GM19395 (cell line): ENCODE data around the gene A2M.
A peak's percentile ranks its signal among the peaks of the same experiment; 100 is the strongest.

ENCODE experiments used
- ATAC-seq: cut with Tn5 transposase; IDR thresholded peaks from one replicate; pipeline ENCODE4 v1.9.1; 2021; ENCODE audit warnings: mild to moderate bottlenecking, moderate library complexity; ENCODE audit not compliant: unreplicated experiment

A2M gene

DNA sequence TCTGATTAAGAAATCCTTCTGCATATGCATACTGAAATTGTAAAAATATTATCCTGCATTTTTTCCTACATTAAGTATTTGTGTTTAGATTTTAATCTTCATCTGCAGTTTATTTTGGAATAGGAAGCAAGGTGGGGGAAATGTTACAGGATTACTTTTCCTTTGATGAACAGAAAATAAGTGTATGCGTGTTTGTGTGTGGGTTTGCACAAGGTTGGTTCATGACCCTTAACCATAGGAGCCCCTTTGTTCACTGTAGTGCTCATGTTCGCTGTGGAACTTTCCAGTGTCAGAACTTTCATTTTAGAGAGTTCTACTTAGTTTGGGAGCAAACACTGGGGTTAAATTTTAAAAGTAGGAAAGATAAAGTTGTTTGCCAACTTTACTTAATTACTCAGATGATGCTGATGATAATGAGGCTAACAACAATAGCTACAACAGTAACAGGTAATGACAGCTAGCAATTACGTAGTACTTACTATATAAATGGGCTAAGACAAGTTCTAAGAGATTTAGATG, 6.4 kb upstream of the A2M start:
- ATAC-seq, result no peak

DNA sequence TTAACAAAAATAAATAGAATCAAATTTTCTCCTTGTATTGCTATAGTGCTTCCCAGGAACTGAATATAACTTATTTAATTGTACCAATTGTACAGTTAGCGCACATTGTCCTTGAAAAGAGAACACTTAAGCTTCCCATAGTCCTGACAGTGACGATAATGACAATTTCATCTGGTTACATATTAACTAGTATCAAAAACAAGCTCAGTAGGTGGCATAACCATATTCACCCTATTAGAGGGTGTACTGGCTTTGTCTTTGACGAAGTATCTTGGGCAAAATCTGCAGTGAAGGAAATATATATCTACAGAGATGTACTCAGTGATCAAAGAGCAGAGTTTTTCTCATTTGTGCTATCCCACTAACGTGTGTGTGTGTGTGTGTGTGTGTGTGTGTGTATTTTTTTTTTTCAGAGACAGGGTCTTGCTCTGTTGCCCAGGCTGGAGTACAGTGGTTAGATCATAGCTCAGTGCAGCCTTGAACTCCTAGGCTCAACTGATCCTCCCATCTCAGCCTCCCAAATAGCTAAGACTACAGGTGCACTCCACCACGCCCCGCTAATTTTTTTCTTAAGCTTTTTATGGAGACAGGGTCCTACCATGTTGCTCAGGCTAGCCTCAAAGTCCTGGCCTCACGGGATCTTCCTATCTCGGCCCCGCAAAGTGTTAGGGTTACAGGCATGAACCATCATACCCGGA, 4.9 kb upstream of the A2M start:
- no peak for ATAC-seq

DNA sequence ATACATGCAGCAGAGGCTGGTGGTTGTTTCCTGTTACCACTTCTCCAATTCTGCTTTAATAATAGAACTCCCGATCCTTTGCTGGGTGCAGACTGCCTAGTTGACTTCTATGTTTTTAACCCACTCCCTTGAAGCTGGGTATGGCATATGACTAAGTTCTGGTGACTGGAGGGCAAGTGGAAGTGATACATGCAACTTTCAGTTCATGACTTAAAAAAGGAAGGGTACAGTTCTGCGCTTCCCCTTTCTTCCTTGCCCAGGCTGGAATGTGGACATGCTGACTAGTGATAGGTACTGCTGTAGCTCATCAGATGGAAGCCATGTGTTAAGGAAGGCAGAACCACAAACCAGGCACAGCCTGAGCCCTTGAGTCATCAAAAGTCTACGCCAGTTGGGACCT, 2.4 kb upstream of the A2M start:
- ATAC-seq, result peak; percentile 73

- no peak for ATAC-seq
Observed at GRCh38 chr12:9114946-9115345, 773 bp downstream of the A2M start.

- ATAC-seq, result no peak
Observed at GRCh38 chr12:9113987-9114309, 1.8 kb downstream of the A2M start.

DNA sequence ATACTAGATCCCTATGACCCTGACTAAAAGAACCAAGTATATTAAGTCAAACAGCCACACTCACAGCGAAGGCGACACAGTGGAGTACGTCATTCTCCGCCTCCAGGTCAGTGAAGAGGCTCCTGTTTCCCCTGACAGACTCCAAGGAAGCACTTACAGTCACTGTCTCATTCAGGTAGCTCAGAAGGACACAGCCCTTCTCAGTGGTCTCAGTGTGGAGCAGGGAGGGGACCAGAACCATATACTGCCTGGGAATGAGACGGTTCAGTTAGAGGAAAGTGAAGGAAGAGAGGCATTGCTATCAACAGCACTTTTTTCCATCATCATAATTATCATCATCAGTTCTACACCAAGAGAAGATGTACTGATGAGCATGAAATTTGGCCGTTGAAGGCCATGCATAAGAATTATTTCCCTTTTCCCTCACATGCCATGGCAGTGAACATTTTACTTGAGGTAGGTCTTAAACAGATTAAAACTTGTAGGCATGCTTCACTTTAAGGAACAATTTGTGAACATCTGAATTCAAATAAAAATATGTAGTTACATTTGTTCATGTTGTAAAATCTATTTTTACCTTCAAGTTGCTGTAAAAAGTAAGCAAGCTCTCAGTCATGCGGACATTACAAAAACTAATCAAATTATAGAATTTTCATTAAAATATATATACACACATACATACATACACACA, 2.3 kb downstream of the A2M start:
- ATAC-seq, result no peak

- no peak for ATAC-seq
Observed at GRCh38 chr12:9112076-9112853, 3.5 kb downstream of the A2M start.

- no peak for ATAC-seq
Observed at GRCh38 chr12:9111525-9111924, 4.2 kb downstream of the A2M start.

- ATAC-seq, result no peak
Observed at GRCh38 chr12:9109737-9110491, 5.8 kb downstream of the A2M start.

GRCh38 chr12:9109213-9109522, 6.6 kb downstream of the A2M start:
- no peak for ATAC-seq

- no peak for ATAC-seq
Observed at GRCh38 chr12:9108504-9109212, 7.1 kb downstream of the A2M start.

GRCh38 chr12:9107542-9107873, 8.2 kb downstream of the A2M start:
- ATAC-seq, result no peak

GRCh38 chr12:9106610-9107541, 8.8 kb downstream of the A2M start:
- no peak for ATAC-seq

- ATAC-seq, result no peak
Observed at GRCh38 chr12:9106067-9106466, 9.7 kb downstream of the A2M start.

- ATAC-seq, result no peak
Observed at GRCh38 chr12:9104767-9105423, 10.8 kb downstream of the A2M start.

DNA sequence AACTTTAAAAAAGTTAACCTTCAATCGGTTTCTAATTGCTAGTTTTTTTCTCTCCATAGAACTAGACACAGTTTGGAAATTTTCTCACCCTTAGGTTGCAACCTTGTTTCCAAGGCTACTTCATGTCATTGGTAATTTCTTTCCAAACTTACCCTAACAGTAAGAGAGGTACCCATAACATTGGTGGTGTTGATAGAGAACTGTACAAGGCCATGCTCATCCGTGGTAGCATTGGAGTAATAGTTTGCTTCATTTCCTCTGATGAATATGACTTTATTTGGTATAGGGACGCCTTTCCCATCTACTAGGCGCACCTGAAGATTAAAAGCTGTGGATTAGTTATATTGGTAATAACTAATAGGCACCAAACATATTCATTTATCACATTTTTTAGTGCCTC, 11.6 kb downstream of the A2M start:
- ATAC-seq, result no peak

DNA sequence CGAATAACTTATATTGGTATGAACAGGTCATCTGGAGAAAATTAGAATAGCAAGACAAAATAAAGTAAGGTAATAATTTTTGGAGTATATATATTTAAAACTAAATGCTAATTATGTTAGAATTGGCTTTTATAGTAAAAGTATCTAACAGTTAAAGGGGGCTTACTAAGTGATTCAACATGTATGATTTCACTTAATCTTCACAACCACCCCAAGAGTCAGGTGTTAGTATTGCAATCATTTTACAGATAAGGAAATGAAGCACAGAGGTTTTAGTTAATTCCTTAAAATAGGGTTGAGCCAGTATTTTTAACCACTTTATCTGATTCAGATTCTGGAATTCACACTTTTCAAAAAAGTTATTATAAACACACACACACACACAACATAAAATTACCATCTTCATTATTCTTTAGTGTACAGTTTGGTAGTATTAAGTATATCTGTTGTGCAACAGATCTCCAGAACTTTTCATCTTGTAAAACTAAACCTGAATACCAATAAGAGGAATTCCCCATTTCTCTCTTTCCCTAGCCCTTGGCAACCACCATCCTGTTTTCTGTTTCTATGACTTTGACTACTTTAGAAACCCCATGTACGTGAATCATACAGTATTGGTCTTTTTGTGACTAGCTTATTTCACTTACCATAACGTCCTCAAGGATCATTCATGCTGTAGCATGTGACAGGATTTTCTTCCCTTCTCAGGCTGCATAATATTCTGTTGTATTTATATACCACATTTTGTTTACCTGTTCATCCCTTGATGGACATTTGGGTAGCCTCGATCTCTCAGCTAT, 12.5 kb downstream of the A2M start:
- no peak for ATAC-seq

GRCh38 chr12:9101018-9101687, 14.6 kb downstream of the A2M start:
- ATAC-seq, result no peak
